Activated CD8-positive, alpha-beta T cell treated with anti-CD3 and anti-CD28 coated beads, Interleukin-2, amount 10 ng/mL, durations not matched to agents 7 days and 5 days (primary cell): Measurements from ENCODE around the gene RUNX1. TPM values are rescaled to one million over a fixed set of nuclear protein-coding genes. Genes with fewer than 3 reads are reported as not detected.
A peak's percentile ranks its signal among the peaks of the same experiment; 100 is the strongest.

Experiments used
- ATAC-seq: fragments of 150-1000 bp; cut with Tn5 transposase; one replicate; pipeline ENCODE4 v1.10.0; 2021; ENCODE audit warnings: moderate library complexity
- CTCF ChIA-PET: fragments of 350-600 bp; sonication (Branson Sonifier 250); formaldehyde crosslinking; loops from one replicate; lab custom pipeline; 2021; ENCODE audit warnings: antibody characterized with exemption; lab: Charles Lee
- POLR2A ChIA-PET: fragments of 350-600 bp; sonication (Branson Sonifier 250); formaldehyde crosslinking; loops from one replicate; lab custom pipeline; 2021; ENCODE audit warnings: antibody characterized with exemption; lab: Charles Lee
- DNase-seq: peaks from one replicate; pipeline ENCODE4 v3.0.0-alpha.2; 2020
- H3K27ac Mint-ChIP-seq: one replicate; pipeline ENCODE4 v1.8.0; 2021; ENCODE audit warnings: mild to moderate bottlenecking, mixed read lengths
- H3K27me3 Mint-ChIP-seq: one replicate; pipeline ENCODE4 v1.8.0; 2021; ENCODE audit warnings: low read depth, mixed read lengths
- H3K36me3 Mint-ChIP-seq: one replicate; pipeline ENCODE4 v1.8.0; 2021; ENCODE audit warnings: low read depth, mixed read lengths
- H3K4me1 Mint-ChIP-seq: one replicate; pipeline ENCODE4 v1.8.0; 2021; ENCODE audit warnings: low read depth, mixed read lengths
- H3K4me3 Mint-ChIP-seq: one replicate; pipeline ENCODE4 v1.8.0; 2021; ENCODE audit warnings: mild to moderate bottlenecking, mixed read lengths
- H3K9me3 Mint-ChIP-seq: one replicate; pipeline ENCODE4 v1.8.0; 2022; ENCODE audit warnings: mixed read lengths; ENCODE audit not compliant: insufficient read depth
- total RNA-seq, 2 experiments: library from RNA; stranded (reverse); gene quantifications; one replicate each; pipeline ENCODE4 v1.2.3, GENCODE V29; 2021

RUNX1 gene
- total RNA-seq, 2 experiments from 2014 or later, result 10.4 to 10.6 TPM

GRCh38 chr21:34814529-34814951 is 234.6 kb downstream of the RUNX1 start:
- H3K27me3 Mint-ChIP-seq, result peaks cover 6% of the 10 kb centered on the region
- ATAC-seq, result no peak
- H3K4me1 Mint-ChIP-seq, result peaks cover 21% of the 10 kb centered on the region
- peaks cover 2% of the 10 kb centered on the region for H3K36me3 Mint-ChIP-seq
- no peak overlapping the region for H3K4me3 Mint-ChIP-seq
- CTCF ChIA-PET, result interaction anchor here (1.4 kb wide), 1 partner anchor 1026 kb away, joined by 3 read pairs; no protein-coding TSS in a partner anchor
- POLR2A ChIA-PET, result no interaction called here
- H3K27ac Mint-ChIP-seq, result no peak overlapping the region
- DNase-seq, result no peak
- H3K9me3 Mint-ChIP-seq, result no peaks in the 10 kb centered on the region

DNA sequence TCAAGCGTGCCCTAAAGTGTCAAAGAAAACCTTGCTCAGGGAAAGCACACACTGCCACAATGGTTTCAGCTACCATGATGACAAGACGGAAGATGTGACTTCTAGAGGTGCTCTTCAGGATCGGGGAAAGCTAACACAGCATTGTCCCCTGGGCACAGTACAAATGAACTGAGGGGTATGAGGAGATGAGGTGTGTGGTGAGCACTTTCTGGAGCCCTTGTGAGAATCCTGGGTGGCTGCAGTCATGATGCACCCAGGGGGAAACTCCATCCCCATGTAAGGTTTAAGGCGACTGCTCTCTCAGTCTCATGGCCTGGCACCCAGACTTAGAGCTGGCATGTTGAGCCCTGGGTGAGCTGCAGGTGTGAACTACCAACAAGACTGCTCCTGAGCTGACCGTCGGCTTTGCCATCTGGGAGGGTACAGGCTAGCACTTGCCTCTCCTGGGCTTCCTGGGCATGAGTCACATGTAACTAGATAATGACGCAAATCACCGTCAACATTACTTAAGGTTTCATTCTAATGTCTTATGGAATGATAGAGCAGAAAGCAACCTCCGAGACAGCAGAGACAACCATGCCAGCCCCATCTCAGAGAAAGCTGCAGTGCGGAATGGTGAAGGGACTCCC is 235.7 kb downstream of the RUNX1 start:
- Mint-ChIP-seq H3K4me1 (peaks cover 33% of the 10 kb centered on the region), H3K36me3 (peaks cover 2% of the 10 kb centered on the region), H3K9me3 (no peaks in the 10 kb centered on the region), H3K27me3 (peaks cover 6% of the 10 kb centered on the region), H3K27ac (no peak overlapping the region), H3K4me3 (no peak overlapping the region)
- DNase-seq (no peak), ATAC-seq (no peak)
- ChIA-PET POLR2A (no interaction called here), CTCF (interaction anchor here (1.4 kb wide), 1 partner anchor 1027 kb away, joined by 3 read pairs; no protein-coding TSS in a partner anchor)

DNA sequence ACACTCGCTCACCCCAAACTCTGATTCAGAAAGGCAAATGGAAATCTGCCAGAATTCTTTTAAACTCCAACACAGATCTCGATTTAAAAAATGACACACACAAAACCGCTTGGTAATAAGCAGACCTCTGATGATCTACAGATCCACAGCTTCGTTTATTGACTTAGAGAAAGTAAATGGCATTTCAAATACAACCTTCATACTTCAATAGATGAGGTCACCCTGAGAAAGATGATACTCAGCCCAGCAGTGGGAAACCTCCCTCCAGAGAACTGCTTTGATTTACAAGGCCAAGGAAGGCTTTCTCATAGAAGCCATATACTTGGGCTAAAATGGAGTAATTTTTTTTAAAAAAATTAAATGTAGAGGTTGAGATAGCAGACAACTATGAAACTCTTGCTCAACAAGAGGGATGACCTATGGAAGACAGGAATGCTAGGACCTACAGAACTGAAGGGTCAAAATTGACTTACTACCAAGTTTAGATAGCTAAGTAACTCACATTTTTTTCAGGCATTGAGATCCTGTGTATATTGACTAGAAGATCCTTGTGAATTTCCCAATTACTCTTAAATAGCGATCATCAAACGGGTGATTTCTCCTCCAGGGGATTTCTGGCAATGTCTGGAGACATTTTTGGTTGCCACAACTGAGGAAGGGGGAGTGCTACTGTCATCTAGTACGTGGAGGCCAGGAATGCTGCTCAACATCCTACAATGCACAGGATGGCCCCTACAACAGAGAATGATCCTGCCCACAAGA is 236.4 kb downstream of the RUNX1 start:
- no peaks in the 10 kb centered on the region for H3K9me3 Mint-ChIP-seq
- H3K36me3 Mint-ChIP-seq, result peaks cover 2% of the 10 kb centered on the region
- ATAC-seq (no peak), DNase-seq (no peak)
- H3K4me3 Mint-ChIP-seq, result no peak overlapping the region
- no peak overlapping the region for H3K27ac Mint-ChIP-seq
- POLR2A ChIA-PET, result no interaction called here
- peaks cover 40% of the 10 kb centered on the region for H3K4me1 Mint-ChIP-seq
- H3K27me3 Mint-ChIP-seq, result peaks cover 6% of the 10 kb centered on the region
- CTCF ChIA-PET, result interaction anchor here (1.4 kb wide), 1 partner anchor 1028 kb away, joined by 3 read pairs; no protein-coding TSS in a partner anchor

- H3K27ac Mint-ChIP-seq, result no peak overlapping the region
- peaks cover 7% of the 10 kb centered on the region for H3K36me3 Mint-ChIP-seq
- CTCF ChIA-PET, result no interaction called here
These were observed 237.7 kb downstream of the RUNX1 start for GRCh38 chr21:34811368-34811767.

GRCh38 chr21:34810786-34811185 is 238.3 kb downstream of the RUNX1 start:
- CTCF ChIA-PET, result no interaction called here
- Mint-ChIP-seq H3K36me3 (peaks cover 10% of the 10 kb centered on the region), H3K27ac (no peak overlapping the region), H3K4me3 (no peak overlapping the region), H3K4me1 (peaks cover 53% of the 10 kb centered on the region), H3K9me3 (peaks cover 13% of the 10 kb centered on the region), H3K27me3 (peaks cover 9% of the 10 kb centered on the region)
- POLR2A ChIA-PET, result no interaction called here
- no peak for ATAC-seq
- no peak for DNase-seq

More at GRCh38 chr21:34811368-34811767, 237.7 kb downstream of the RUNX1 start:
- Mint-ChIP-seq H3K27me3 (peaks cover 7% of the 10 kb centered on the region), H3K4me3 (no peak overlapping the region), H3K4me1 (peaks cover 52% of the 10 kb centered on the region), H3K9me3 (peaks cover 11% of the 10 kb centered on the region)
- POLR2A ChIA-PET, result no interaction called here
- DNase-seq, result no peak
- no peak for ATAC-seq

DNA sequence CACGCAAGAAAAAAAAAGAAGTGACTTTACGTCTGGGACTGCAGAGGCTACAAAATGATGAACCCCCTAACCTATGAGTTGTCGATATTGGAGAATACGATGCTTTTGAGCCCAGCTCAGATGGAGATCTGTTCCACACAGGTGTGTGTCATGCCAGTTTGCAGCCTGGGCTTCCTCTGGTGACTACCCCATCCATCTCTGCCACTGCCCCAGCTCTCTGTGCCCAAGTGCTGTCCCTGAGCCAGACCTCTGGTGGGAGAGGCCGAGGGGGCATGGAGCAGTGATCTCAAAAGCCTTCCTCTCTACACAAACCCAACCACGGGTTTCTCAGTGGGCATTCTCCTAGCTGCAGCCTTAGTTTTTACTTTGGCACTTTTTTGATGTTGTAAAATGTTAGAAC is 239.3 kb downstream of the RUNX1 start:
- H3K27ac Mint-ChIP-seq, result no peak overlapping the region

GRCh38 chr21:34808569-34809204 is 240.4 kb downstream of the RUNX1 start:
- H3K4me1 Mint-ChIP-seq, result peaks cover 56% of the 10 kb centered on the region
- ChIA-PET CTCF (interaction anchor here (0.8 to 1.7 kb wide), 4 partner anchors 8 to 175 kb away, joined by 3 to 5 read pairs (median 4); no protein-coding TSS in a partner anchor), POLR2A (interaction anchor here (0.7 kb wide), 1 partner anchor 10 kb away, joined by 4 read pairs; no protein-coding TSS in a partner anchor)
- H3K27ac Mint-ChIP-seq, result peak overlapping the region; percentile 67
- DNase-seq (no peak), ATAC-seq (no peak)
- H3K27me3 Mint-ChIP-seq, result peaks cover 8% of the 10 kb centered on the region
- no peak overlapping the region for H3K4me3 Mint-ChIP-seq
- peaks cover 15% of the 10 kb centered on the region for H3K36me3 Mint-ChIP-seq
- H3K9me3 Mint-ChIP-seq, result peaks cover 13% of the 10 kb centered on the region

More for the DNA sequence above, 239.3 kb downstream of the RUNX1 start:
- ATAC-seq (no peak), DNase-seq (no peak)
- peaks cover 53% of the 10 kb centered on the region for H3K4me1 Mint-ChIP-seq
- H3K27me3 Mint-ChIP-seq, result peaks cover 6% of the 10 kb centered on the region
- H3K9me3 Mint-ChIP-seq, result peaks cover 13% of the 10 kb centered on the region
- POLR2A ChIA-PET, result no interaction called here
- H3K36me3 Mint-ChIP-seq, result peaks cover 13% of the 10 kb centered on the region
- CTCF ChIA-PET, result interaction anchor here (0.8 kb wide), 1 partner anchor 174 kb away, joined by 4 read pairs; no protein-coding TSS in a partner anchor
- no peak overlapping the region for H3K4me3 Mint-ChIP-seq

GRCh38 chr21:34807881-34808568 is 241.1 kb downstream of the RUNX1 start:
- Mint-ChIP-seq H3K4me3 (peak overlapping the region; percentile 12), H3K27me3 (peaks cover 8% of the 10 kb centered on the region), H3K4me1 (peaks cover 56% of the 10 kb centered on the region), H3K9me3 (peaks cover 13% of the 10 kb centered on the region), H3K27ac (peak overlapping the region; percentile 67), H3K36me3 (peaks cover 15% of the 10 kb centered on the region)
- POLR2A ChIA-PET, result interaction anchor here (1.4 kb wide), 1 partner anchor 38 kb away, joined by 5 read pairs; no protein-coding TSS in a partner anchor
- CTCF ChIA-PET, result interaction anchor here (0.6 to 1.7 kb wide), 11 partner anchors 8 to 181 kb away, joined by 3 to 6 read pairs (median 3); no protein-coding TSS in a partner anchor
- DNase-seq (peak; percentile 72), ATAC-seq (peak; percentile 62)

- ChIA-PET CTCF (interaction anchor here (0.6 to 1.7 kb wide), 11 partner anchors 11 to 181 kb away, joined by 3 to 6 read pairs (median 3); no protein-coding TSS in a partner anchor), POLR2A (interaction anchor here (1.4 kb wide), 1 partner anchor 38 kb away, joined by 5 read pairs; no protein-coding TSS in a partner anchor)
- H3K27me3 Mint-ChIP-seq, result peaks cover 7% of the 10 kb centered on the region
- no peak overlapping the region for H3K4me3 Mint-ChIP-seq
- peak overlapping the region; percentile 67 for H3K27ac Mint-ChIP-seq
- peaks cover 15% of the 10 kb centered on the region for H3K36me3 Mint-ChIP-seq
- DNase-seq, result peak; percentile 69
- H3K9me3 Mint-ChIP-seq, result peaks cover 13% of the 10 kb centered on the region
- ATAC-seq, result peak; percentile 84
- H3K4me1 Mint-ChIP-seq, result peaks cover 55% of the 10 kb centered on the region
These were observed 241.8 kb downstream of the RUNX1 start for GRCh38 chr21:34807146-34807880.

GRCh38 chr21:34806423-34806822 is 242.7 kb downstream of the RUNX1 start:
- Mint-ChIP-seq H3K27ac (no peak overlapping the region), H3K4me3 (no peak overlapping the region), H3K4me1 (peaks cover 51% of the 10 kb centered on the region), H3K36me3 (peaks cover 15% of the 10 kb centered on the region), H3K9me3 (peaks cover 13% of the 10 kb centered on the region), H3K27me3 (peaks cover 5% of the 10 kb centered on the region)
- CTCF ChIA-PET, result interaction anchor here (0.6 to 1.0 kb wide), 2 partner anchors 27 to 315 kb away, joined by 3 to 4 read pairs; no protein-coding TSS in a partner anchor
- DNase-seq (no peak), ATAC-seq (no peak)
- POLR2A ChIA-PET, result no interaction called here
